GM12878 (cell line): Measurements from ENCODE around the gene FGFR2.

ENCODE experiments used
- BRCA1 ChIP-seq: IDR thresholded peaks from 2 replicates; pipeline ENCODE4 v1.6.1; 2011; ENCODE audit warnings: low read depth, low read length, improper control_type of control experiment
- CHD1 ChIP-seq: IDR thresholded peaks from 2 replicates; pipeline ENCODE4 v1.6.1; 2012; ENCODE audit warnings: low read depth, low read length, improper control_type of control experiment
- POLR2A ChIP-seq: IDR thresholded peaks from 2 replicates; pipeline ENCODE4 v1.6.1; 2011; ENCODE audit warnings: low read depth, mild to moderate bottlenecking, low read length
- POLR2AphosphoS5 ChIP-seq: IDR thresholded peaks from 2 replicates; pipeline ENCODE4 v1.6.1; 2011; ENCODE audit warnings: mild to moderate bottlenecking, low read length, inconsistent platforms
- SIN3A ChIP-seq: IDR thresholded peaks from 2 replicates; pipeline ENCODE4 v1.6.1; 2012; ENCODE audit warnings: low read depth, low read length, improper control_type of control experiment

- no peak for TF ChIP-seq BRCA1
- TF ChIP-seq POLR2AphosphoS5 = no peak
- TF ChIP-seq CHD1 = no peak
- no peak for TF ChIP-seq SIN3A
- TF ChIP-seq POLR2A = no peak
Observed at GRCh38 chr10:121433965-121434364, 164.3 kb downstream of the FGFR2 start.
